SK-N-SH (cell line): Measurements from ENCODE around the gene ABHD2.

Experiments
- GABPA ChIP-seq: IDR thresholded peaks from 2 replicates; pipeline ENCODE4 v1.4.0; 2012; ENCODE audit warnings: low read depth, mild to moderate bottlenecking
- SMC3 ChIP-seq: IDR thresholded peaks from 2 replicates; pipeline ENCODE4 v1.6.1; 2012; ENCODE audit warnings: low read depth, low read length, improper control_type of control experiment
- TF ChIP-seq, protein P1 (sequence below): fragments of 200-600 bp; sonication (generic); IDR thresholded peaks from 2 replicates; pipeline ENCODE4 v1.6.1; 2017; ENCODE audit warnings: antibody characterized with exemption, mild to moderate bottlenecking, moderate library complexity

DNA sequence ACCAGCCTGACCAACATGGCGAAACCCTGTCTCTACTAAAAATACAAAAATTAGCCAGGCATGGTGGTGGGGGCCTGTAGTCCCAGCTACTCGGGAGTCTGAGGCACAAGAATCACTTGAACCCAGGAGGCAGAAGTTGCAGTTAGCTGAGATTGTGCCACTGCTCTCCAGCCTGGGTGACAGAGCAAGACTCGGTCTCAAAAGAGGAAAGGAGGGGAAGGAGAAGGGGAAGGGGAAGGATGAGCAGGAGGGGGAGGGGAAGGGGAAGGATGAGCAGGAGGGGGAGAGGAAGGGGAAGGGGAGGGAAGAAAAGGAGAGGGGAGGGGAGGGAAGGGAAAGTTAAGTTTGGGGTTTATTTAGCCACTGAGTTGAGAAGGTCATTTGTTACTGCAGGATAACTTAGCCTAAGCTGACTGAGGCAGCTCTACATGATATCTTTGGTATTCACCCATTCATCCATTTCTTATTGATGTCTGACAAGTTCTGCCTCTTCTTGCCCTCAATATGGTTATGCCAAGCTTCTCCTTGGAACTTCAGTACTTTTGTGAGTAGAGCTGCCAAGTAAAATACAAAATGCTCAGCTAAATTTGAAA lies 15.9 kb upstream of the ABHD2 start:
- TF ChIP-seq, protein P1, sequence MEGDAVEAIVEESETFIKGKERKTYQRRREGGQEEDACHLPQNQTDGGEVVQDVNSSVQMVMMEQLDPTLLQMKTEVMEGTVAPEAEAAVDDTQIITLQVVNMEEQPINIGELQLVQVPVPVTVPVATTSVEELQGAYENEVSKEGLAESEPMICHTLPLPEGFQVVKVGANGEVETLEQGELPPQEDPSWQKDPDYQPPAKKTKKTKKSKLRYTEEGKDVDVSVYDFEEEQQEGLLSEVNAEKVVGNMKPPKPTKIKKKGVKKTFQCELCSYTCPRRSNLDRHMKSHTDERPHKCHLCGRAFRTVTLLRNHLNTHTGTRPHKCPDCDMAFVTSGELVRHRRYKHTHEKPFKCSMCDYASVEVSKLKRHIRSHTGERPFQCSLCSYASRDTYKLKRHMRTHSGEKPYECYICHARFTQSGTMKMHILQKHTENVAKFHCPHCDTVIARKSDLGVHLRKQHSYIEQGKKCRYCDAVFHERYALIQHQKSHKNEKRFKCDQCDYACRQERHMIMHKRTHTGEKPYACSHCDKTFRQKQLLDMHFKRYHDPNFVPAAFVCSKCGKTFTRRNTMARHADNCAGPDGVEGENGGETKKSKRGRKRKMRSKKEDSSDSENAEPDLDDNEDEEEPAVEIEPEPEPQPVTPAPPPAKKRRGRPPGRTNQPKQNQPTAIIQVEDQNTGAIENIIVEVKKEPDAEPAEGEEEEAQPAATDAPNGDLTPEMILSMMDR, result no peak
- TF ChIP-seq SMC3 (no peak), GABPA (no peak)
